Upper lobe of right lung (tissue), 1 donor: ENCODE results near the gene EXT2. TPM values are rescaled to one million over a fixed set of nuclear protein-coding genes. Genes with fewer than 3 reads are reported as not detected.

Source experiments
- ATAC-seq: fragments of 200-7000 bp; cut with Tn5 transposase; one replicate; pipeline ENCODE4 v1.9.1; 2020; ENCODE audit warnings: mild to moderate bottlenecking, moderate library complexity
- DNase-seq: peaks from one replicate; pipeline ENCODE4 v3.0.0-alpha.2; 2020
- H3K27ac ChIP-seq: fragments of 200-600 bp; one replicate; pipeline ENCODE4 v1.8.0; 2022
- H3K27me3 ChIP-seq: fragments of 200-600 bp; one replicate; pipeline ENCODE4 v1.8.0; 2022; ENCODE audit warnings: mild to moderate bottlenecking
- H3K36me3 ChIP-seq: fragments of 200-600 bp; one replicate; pipeline ENCODE4 v1.8.0; 2022
- H3K4me1 ChIP-seq: fragments of 200-600 bp; one replicate; pipeline ENCODE4 v1.8.0; 2022
- H3K4me3 ChIP-seq: fragments of 200-600 bp; one replicate; pipeline ENCODE4 v1.8.0; 2022; ENCODE audit warnings: mild to moderate bottlenecking
- H3K9me3 ChIP-seq: fragments of 200-600 bp; one replicate; pipeline ENCODE4 v1.8.0; 2022
- CTCF ChIP-seq: fragments of 200-600 bp; IDR thresholded peaks from one replicate; pipeline ENCODE4 v1.8.0; 2022; ENCODE audit warnings: antibody characterized with exemption
- intact Hi-C: fragments of 100-400 bp; cut with DNase I; formaldehyde crosslinking; loops from one replicate; pipeline ENCODE4 v1.11.0; 2022
- long read RNA-seq: library from polyadenylated mRNA; unstranded; transcript quantifications from one replicate; pipeline ENCODE4 v2.0.0, GENCODE V29; 2021
- total RNA-seq: library from RNA; stranded (reverse); fragmentation: NEBNext Ultra II Directional; extraction: Animal tissue kit (Norgen Biotek cat#: 25700); gene quantifications from one replicate; pipeline ENCODE4 v1.2.1, GENCODE V29; 2021
- donor health status: DM: no; HTN: yes; CAD: no; lungs with severe emphysema.

The EXT2 gene
- 61.2 TPM for total RNA-seq
- long read RNA-seq, transcript EXT2-210 (14 exons, 3,136 nt), result major isoform, 146 of 178 reads
- long read RNA-seq, partial matches to known transcripts, result 17 of 178 reads
- long read RNA-seq, other reads (novel, unspliced or antisense), result 12 of 178 reads

- DNase-seq, result peak; percentile 95
- TF ChIP-seq CTCF, result peak; percentile 89
- H3K9me3 ChIP-seq, result no peaks in the 10 kb centered on the region
- peak; percentile 99 for ATAC-seq
- H3K36me3 ChIP-seq, result no peaks in the 10 kb centered on the region
- intact Hi-C loops, result no loop called here
- peak within 1 kb of the TSS; percentile 77 for H3K4me3 ChIP-seq
- peak within 1 kb of the TSS; percentile 70 for H3K27ac ChIP-seq
- H3K27me3 ChIP-seq, result no peaks in the 10 kb centered on the region
- peaks cover 13% of the 10 kb centered on the region for H3K4me1 ChIP-seq
These were observed at the start of gene EXT2 for GRCh38 chr11:44095506-44096359. Gene EXT2, plus strand, starts transcription at chr11:44095678. Its CDS starts 12,035 bp downstream, at chr11:44107713.

GRCh38 chr11:44046182-44046581 is 49.3 kb upstream of the EXT2 start:
- H3K27me3 ChIP-seq, result no peaks in the 10 kb centered on the region
- no peaks in the 10 kb centered on the region for H3K4me1 ChIP-seq
- no peak overlapping the region for H3K27ac ChIP-seq
- no peak for TF ChIP-seq CTCF
- no peak overlapping the region for H3K4me3 ChIP-seq
- intact Hi-C loops, result no loop called here
- no peaks in the 10 kb centered on the region for H3K9me3 ChIP-seq
- ATAC-seq, result no peak
- no peak for DNase-seq
- no peaks in the 10 kb centered on the region for H3K36me3 ChIP-seq

- DNase-seq (no peak), ATAC-seq (no peak)
- TF ChIP-seq CTCF, result no peak
- Histone ChIP-seq H3K4me3 (no peak overlapping the region), H3K4me1 (no peaks in the 10 kb centered on the region), H3K9me3 (no peaks in the 10 kb centered on the region), H3K36me3 (no peaks in the 10 kb centered on the region), H3K27ac (no peak overlapping the region), H3K27me3 (no peaks in the 10 kb centered on the region)
- intact Hi-C loops, result no loop called here
These were observed 48.2 kb upstream of the EXT2 start for GRCh38 chr11:44047298-44047697.

- H3K27ac ChIP-seq, result no peak within 1 kb of the TSS
- no peak for DNase-seq
- H3K27me3 ChIP-seq, result no peaks in the 10 kb centered on the region
- ATAC-seq, result no peak
- H3K9me3 ChIP-seq, result no peaks in the 10 kb centered on the region
- TF ChIP-seq CTCF, result no peak
- intact Hi-C loops, result no loop called here
- H3K4me1 ChIP-seq, result no peaks in the 10 kb centered on the region
- H3K36me3 ChIP-seq, result no peaks in the 10 kb centered on the region
- H3K4me3 ChIP-seq, result no peak within 1 kb of the TSS
These were observed 47.5 kb upstream of the EXT2 start, which contains the start of gene ACCSL for GRCh38 chr11:44047931-44048431. Gene ACCSL, plus strand, starts transcription at chr11:44047981. Its CDS starts 56 bp downstream, at chr11:44048037.

GRCh38 chr11:44049832-44050231 is 45.6 kb upstream of the EXT2 start:
- H3K27ac ChIP-seq, result no peak overlapping the region
- no peak for DNase-seq
- H3K27me3 ChIP-seq, result no peaks in the 10 kb centered on the region
- H3K9me3 ChIP-seq, result no peaks in the 10 kb centered on the region
- TF ChIP-seq CTCF, result no peak
- H3K4me1 ChIP-seq, result no peaks in the 10 kb centered on the region
- ATAC-seq, result no peak
- intact Hi-C loops, result no loop called here
- H3K36me3 ChIP-seq, result no peaks in the 10 kb centered on the region
- no peak overlapping the region for H3K4me3 ChIP-seq
